ENCODE results near the gene PPP1R1A. TPM values are rescaled to one million over a fixed set of nuclear protein-coding genes. Genes with fewer than 3 reads are reported as not detected.

PPP1R1A gene
- total RNA-seq, 2 donors from 2014 or later: 5.2 TPM; not detected in 1

- H3K9me3 ChIP-seq: no peaks in the 10 kb centered on the region
- no peak for TF ChIP-seq CTCF (IDR thresholded peaks at IDR 0.05)
- H3K9ac ChIP-seq (ENCODE audit: low read depth in 2 of 2, low read length in 2 of 2): no peak overlapping the region
- H3K36me3 ChIP-seq: no peaks in the 10 kb centered on the region
- H3K27me3 ChIP-seq: no peaks in the 10 kb centered on the region
- H3K27ac ChIP-seq: no peak overlapping the region
- H3K4me3 ChIP-seq: no peak overlapping the region
- no peak for DNase-seq
- intact Hi-C loops (cut with DNase I): no loop called here
- H3K4me1 ChIP-seq: no peaks in the 10 kb centered on the region
These were observed 18.1 kb upstream of the PPP1R1A start for GRCh38 chr12:54606556-54606955.

DNA sequence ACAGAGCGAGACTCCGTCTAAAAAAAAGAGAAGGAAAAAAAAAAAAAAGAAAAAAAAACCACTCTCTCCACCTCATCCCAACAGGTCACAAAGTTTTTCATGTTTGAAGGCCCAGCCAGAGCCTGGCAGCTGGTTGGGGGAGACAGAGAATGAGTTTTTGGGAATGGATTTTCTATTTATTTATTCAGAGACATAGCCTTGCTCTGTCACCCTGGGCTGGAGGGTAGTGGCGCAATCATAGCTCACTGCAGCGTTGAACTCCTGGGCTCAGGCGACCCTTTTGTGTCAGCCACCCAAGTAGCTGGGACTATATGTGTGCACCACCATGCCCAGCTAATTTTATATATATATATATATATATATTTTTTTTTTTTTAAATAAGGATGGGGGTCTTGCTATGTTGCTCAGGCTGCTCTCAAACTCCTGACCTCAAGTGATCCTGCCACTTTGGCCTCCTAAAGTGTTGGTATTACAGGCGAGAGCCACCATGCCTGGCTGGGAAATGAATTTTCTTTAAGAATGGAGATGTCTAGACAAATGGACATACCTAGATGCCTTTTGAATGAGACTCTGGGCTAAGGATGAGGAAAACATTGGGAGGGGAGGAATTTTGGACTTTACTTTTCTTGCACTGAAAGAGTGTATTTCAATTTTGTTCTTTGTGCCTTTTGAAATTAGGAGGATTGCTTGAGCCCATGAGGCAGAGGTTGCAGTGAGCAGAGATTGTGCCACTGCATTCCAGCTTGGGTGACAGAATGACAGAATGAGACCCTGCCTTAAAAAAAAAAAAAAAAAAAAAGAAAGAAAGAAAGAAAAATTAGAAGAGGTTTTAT, 16.9 kb upstream of the PPP1R1A start:
- TF ChIP-seq CTCF (IDR thresholded peaks at IDR 0.05): no peak
- Histone ChIP-seq H3K27me3 (no peaks in the 10 kb centered on the region), H3K36me3 (no peaks in the 10 kb centered on the region), H3K9me3 (no peaks in the 10 kb centered on the region), H3K27ac (no peak overlapping the region), H3K4me3 (no peak overlapping the region), H3K9ac (ENCODE audit: low read depth in 2 of 2, low read length in 2 of 2) (no peak overlapping the region), H3K4me1 (no peaks in the 10 kb centered on the region)
- intact Hi-C loops (cut with DNase I): no loop called here
- DNase-seq: no peak

- no peak for DNase-seq
- intact Hi-C loops (cut with DNase I): no loop called here
- TF ChIP-seq CTCF (IDR thresholded peaks at IDR 0.05): no peak
- no peaks in the 10 kb centered on the region for H3K27me3 ChIP-seq
- H3K4me1 ChIP-seq: no peaks in the 10 kb centered on the region
- H3K4me3 ChIP-seq: no peak overlapping the region
- H3K27ac ChIP-seq: no peak overlapping the region
- no peaks in the 10 kb centered on the region for H3K9me3 ChIP-seq
- no peak overlapping the region for H3K9ac ChIP-seq (ENCODE audit: low read depth in 2 of 2, low read length in 2 of 2)
- H3K36me3 ChIP-seq: no peaks in the 10 kb centered on the region
These were observed 16.0 kb upstream of the PPP1R1A start for GRCh38 chr12:54604436-54604835.

GRCh38 chr12:54603872-54604271, 15.4 kb upstream of the PPP1R1A start:
- no peak overlapping the region for H3K27ac ChIP-seq
- no peaks in the 10 kb centered on the region for H3K27me3 ChIP-seq
- no peaks in the 10 kb centered on the region for H3K36me3 ChIP-seq
- H3K9ac ChIP-seq (ENCODE audit: low read depth in 2 of 2, low read length in 2 of 2): no peak overlapping the region
- no peaks in the 10 kb centered on the region for H3K9me3 ChIP-seq
- H3K4me1 ChIP-seq: no peaks in the 10 kb centered on the region
- H3K4me3 ChIP-seq: no peak overlapping the region
- intact Hi-C loops (cut with DNase I): no loop called here
- no peak for TF ChIP-seq CTCF (IDR thresholded peaks at IDR 0.05)
- no peak for DNase-seq

GRCh38 chr12:54603173-54603814, 14.8 kb upstream of the PPP1R1A start:
- Histone ChIP-seq H3K9me3 (no peaks in the 10 kb centered on the region), H3K27me3 (no peaks in the 10 kb centered on the region), H3K4me3 (no peak overlapping the region), H3K4me1 (no peaks in the 10 kb centered on the region), H3K36me3 (no peaks in the 10 kb centered on the region), H3K9ac (ENCODE audit: low read depth in 2 of 2, low read length in 2 of 2) (no peak overlapping the region), H3K27ac (no peak overlapping the region)
- peak; percentile 53 for DNase-seq
- TF ChIP-seq CTCF (IDR thresholded peaks at IDR 0.05): peak; percentile 70
- intact Hi-C loops (cut with DNase I): no loop called here
